GM12892 (cell line): ENCODE data around the gene PSME3.

Experiments
- POLR2AphosphoS5 ChIP-seq: IDR thresholded peaks from 2 replicates; pipeline ENCODE4 v1.6.1; 2011; ENCODE audit warnings: low read depth, low read length, control low read depth
- TAF1 ChIP-seq: IDR thresholded peaks from 2 replicates; pipeline ENCODE4 v1.6.1; 2011; ENCODE audit warnings: low read depth, mild to moderate bottlenecking, control low read depth, low read length, borderline replicate concordance

GRCh38 chr17:42817866-42818265 is 15.3 kb upstream of the PSME3 start:
- TF ChIP-seq POLR2AphosphoS5 (no peak), TAF1 (no peak)
